GM12801 (cell line): Measurements from ENCODE around the gene USP53.

Experiments
- TF ChIP-seq, protein P1 (sequence below): IDR thresholded peaks from one replicate; pipeline ENCODE4 v1.5.1; 2011; ENCODE audit warnings: control low read depth; ENCODE audit not compliant: insufficient read length; ENCODE audit errors: extremely low read depth

The USP53 gene

DNA sequence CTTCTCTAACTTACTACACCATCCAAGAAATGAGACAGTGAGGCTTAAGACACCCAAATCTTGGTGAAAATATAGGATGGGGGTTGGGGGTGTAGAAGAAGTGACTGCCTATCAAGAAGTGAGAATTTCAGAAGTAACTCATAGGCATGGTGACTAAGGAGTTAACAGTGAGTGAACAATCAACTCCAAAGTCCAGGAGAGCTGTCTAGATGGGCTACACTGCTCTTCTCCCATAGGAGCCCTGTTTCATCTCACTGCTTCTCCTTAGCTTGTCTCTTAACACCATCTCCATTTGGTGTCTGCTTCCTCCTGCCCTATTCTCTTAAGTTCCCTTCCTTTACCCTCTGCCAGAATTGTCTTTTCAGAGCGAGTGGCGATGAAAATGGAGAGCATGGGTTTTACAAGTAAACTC, 86.8 kb downstream of the USP53 start:
- TF ChIP-seq, protein P1, sequence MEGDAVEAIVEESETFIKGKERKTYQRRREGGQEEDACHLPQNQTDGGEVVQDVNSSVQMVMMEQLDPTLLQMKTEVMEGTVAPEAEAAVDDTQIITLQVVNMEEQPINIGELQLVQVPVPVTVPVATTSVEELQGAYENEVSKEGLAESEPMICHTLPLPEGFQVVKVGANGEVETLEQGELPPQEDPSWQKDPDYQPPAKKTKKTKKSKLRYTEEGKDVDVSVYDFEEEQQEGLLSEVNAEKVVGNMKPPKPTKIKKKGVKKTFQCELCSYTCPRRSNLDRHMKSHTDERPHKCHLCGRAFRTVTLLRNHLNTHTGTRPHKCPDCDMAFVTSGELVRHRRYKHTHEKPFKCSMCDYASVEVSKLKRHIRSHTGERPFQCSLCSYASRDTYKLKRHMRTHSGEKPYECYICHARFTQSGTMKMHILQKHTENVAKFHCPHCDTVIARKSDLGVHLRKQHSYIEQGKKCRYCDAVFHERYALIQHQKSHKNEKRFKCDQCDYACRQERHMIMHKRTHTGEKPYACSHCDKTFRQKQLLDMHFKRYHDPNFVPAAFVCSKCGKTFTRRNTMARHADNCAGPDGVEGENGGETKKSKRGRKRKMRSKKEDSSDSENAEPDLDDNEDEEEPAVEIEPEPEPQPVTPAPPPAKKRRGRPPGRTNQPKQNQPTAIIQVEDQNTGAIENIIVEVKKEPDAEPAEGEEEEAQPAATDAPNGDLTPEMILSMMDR: no peak

DNA sequence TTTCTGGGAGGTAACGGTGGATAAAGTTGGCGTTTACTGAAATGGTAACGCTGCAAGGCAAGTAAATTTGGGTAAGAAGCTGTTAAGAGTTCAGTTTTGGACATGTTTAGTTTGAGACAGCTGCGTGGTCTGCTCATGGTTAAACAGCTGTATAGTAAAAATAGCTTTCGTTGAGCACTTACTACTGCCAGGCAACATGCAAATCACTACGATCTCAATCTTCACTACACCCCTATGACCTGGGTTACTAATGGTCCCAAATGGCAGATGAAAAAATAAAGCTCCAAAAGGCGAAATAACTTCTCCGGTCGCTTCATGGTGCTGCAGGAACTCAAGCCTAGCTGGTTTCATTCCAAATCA, 87.2 kb downstream of the USP53 start:
- TF ChIP-seq, protein P1: no peak

DNA sequence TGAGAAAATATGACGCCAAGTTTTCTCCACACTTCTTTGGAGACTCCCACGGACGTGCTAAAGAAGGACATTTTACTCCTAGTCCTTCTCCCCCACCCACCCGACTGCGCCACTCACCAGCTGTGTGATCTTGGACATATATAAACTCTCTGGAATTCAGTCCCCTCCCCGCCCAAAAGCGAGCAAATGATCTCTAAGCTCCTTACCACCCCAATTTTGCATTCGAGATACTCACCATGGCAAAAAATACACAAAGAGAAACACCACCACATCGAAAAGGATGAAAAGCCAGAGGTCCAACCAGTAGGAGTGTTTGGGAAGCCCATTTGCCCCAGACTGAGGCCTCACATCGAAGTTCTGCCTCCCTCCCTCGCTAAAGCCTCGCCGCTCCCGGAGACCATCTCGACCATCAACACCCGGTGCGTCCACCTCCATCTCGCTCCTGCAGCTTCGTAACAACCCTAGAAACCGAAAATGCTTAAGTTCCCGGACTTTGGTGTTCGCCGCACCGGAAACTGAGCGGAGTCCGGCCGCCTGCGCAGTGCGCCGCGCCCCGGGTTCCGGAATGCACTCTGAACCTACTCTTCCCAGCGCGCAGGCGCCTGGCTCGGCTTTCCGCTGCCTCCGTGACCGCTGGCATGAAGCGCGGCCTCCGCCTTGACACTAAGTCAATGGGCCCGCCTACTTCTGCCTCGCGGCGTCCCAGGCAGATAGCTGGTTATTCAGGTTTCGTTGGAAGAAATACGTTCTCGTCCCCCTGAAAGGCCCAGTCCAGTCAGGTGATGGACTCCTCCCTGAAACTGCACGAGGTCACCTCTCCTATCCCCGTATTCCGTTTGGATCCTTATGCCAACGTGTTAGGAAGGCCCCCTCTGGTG, 87.8 kb downstream of the USP53 start:
- TF ChIP-seq, protein P1: no peak

DNA sequence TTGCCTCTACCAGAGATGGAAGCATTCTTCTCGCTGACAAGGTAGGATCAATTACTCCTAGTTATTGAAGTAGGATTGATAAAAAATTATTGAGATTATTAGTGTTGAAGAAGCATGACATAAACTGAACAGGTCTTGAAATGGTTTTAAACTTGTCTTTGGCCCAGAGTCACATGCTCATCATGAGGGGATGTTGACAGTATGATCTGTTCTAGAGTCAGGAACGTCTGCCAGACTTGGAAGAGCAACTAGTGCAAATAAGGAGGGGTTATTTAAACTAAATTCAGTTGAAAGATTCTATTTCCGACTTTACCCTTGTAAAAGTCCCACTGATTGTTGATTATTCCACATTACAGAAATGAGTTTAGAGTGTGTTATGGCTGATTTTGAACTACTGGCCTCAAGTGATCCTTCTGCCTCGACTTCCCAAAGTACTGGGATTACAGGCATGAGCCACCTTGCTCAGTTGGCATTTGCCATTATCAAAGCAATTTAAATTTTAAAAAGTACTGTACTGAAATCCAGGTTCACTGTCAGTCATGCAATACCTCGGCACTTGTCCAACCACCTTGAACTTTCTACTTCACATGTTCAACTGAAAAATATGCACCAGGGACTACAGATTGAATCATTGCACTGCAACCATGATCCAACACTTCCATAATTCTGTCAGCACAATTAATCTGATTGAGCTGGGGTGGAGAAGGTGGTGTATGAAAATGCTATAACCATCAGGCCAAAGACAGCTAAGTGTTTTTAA, 89.7 kb downstream of the USP53 start:
- TF ChIP-seq, protein P1: no peak

DNA sequence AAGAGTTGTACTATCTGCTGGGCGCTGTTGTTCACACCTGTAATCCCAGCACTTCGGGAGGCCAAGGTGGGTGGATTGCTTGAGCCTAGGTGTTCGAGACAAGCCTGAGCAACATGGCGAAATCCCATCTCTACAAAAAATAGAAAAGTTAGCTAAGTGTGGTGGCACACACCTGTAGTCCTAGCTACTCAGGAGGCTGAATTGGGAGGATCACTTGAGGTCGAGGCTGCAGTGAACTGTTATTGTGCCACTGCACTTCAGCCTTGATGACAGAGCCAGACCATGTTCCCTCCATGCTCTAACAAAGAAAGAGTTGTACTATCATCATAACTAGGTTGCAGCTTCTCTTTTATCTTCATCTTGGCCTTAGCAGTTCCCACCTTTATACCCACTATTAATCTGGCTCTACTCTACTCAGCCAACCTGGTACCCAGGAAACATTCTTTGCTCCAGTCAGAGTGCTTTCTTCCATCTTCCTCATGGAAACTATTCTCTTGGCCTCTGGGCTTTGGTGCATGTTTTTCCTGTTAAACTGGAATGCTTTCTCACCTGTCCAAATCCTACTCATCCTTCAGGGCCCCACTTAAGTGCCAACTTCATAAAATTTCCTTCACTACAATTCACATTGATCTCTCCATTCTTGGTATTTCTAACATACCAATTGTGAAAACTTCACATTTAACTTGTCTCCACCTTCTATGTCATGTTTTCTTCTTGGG, 91.2 kb downstream of the USP53 start:
- TF ChIP-seq, protein P1: no peak

DNA sequence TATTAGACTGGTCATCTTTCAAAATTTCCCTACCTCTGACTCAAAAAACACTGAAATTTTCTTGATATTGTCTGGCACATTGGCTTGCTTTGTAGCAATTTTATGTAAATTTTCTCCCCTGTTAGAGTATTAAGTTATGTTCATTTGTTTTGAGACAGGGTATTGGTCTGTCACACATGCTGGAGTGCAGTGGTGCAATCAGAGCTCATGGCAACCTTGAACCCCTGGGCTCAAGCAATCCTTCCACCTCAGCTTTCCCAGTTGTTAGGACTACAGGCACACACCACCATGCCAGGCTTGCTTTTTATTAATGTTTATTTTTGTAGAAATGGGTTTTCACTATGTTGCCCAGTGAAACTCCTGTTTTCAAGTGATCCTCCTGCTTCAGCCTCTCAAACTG, 91.9 kb downstream of the USP53 start:
- TF ChIP-seq, protein P1: no peak

DNA sequence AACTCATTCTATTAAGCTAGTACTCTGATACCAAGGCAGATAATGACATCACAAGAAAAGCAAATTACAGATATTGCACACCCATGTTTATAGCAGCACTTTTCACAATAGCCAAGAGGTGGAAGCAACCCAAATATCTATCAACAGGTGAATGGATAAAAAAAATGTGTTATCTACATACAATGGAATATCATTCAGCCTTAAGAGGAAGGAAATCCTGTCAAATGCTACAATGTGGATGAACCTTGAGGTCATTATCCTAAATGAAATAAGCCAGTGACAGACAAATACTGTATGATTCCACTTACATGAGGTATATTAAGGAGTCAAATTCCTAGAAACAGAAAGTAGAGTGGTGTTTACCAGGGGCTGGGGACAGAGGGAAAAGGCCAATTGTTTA, 95.1 kb downstream of the USP53 start:
- TF ChIP-seq, protein P1: no peak
